Erythroblast (primary cell): Measurements from ENCODE around the gene PPM1J.

Experiments
- GATA1 ChIP-seq: IDR thresholded peaks from 2 replicates; pipeline ENCODE4 v1.6.1; 2011; ENCODE audit warnings: low read depth, mild to moderate bottlenecking, control low read depth, low read length, moderate library complexity
- POLR2A ChIP-seq: IDR thresholded peaks from 2 replicates; pipeline ENCODE4 v1.6.1; 2011; ENCODE audit warnings: mild to moderate bottlenecking, low read length

GRCh38 chr1:112688781-112689193 is 26.3 kb downstream of the PPM1J start:
- TF ChIP-seq POLR2A (no peak), GATA1 (no peak)
